Breast epithelium (tissue), 4 donors: Measurements from ENCODE around the gene TBC1D2. TPM values are rescaled to one million over a fixed set of nuclear protein-coding genes. Genes with fewer than 3 reads are reported as not detected.

Source experiments
- DNase-seq, 2 donors: peaks; one replicate each; pipeline ENCODE4 v3.0.0-alpha.2; 2019; ENCODE audit warnings: low spot score in 2 of 2
- H3K27ac ChIP-seq, 2 donors: fragments of 200-600 bp; sonication (generic) in 1 of 2; one replicate each; pipeline ENCODE4 v1.5.1; 2016 to 2019; ENCODE audit warnings: mild to moderate bottlenecking in 1 of 2
- H3K27me3 ChIP-seq, 2 donors: fragments of 200-600 bp; sonication (generic) in 1 of 2; one replicate each; pipeline versions ENCODE4 v1.5.1 to v1.6.0; 2017 to 2019; ENCODE audit warnings: control low read depth in 1 of 2, mild to moderate bottlenecking in 1 of 2
- H3K36me3 ChIP-seq: fragments of 200-600 bp; one replicate; pipeline ENCODE4 v1.5.1; 2019
- H3K4me1 ChIP-seq, 2 donors: fragments of 200-600 bp; sonication (generic); one replicate each; pipeline ENCODE4 v1.5.1; 2016 to 2019; ENCODE audit warnings: control low read depth in 1 of 2
- H3K4me3 ChIP-seq, 3 donors: fragments of 200-600 bp; sonication (generic); 1 replicate in 2 of 3; 2 replicates in 1 of 3; pipeline ENCODE4 v1.5.1; 2016 to 2019; ENCODE audit warnings: mild to moderate bottlenecking in 3 of 3, moderate library complexity in 2 of 3
- H3K9me3 ChIP-seq, 2 donors: fragments of 200-600 bp; sonication (generic) in 1 of 2; one replicate each; pipeline ENCODE4 v1.5.1; 2016 to 2019; ENCODE audit warnings: control low read depth in 1 of 2
- CTCF ChIP-seq, 3 donors: fragments of 450-650 bp; IDR thresholded peaks; one replicate each; pipeline ENCODE4 v1.5.1; 2016 to 2017; ENCODE audit warnings: antibody characterized with exemption in 3 of 3, mild to moderate bottlenecking in 3 of 3, moderate library complexity in 3 of 3
- POLR2A ChIP-seq: fragments of 450-650 bp; IDR thresholded peaks from one replicate; pipeline ENCODE4 v1.6.1; 2016; ENCODE audit warnings: antibody characterized with exemption, mild to moderate bottlenecking, moderate library complexity
- POLR2AphosphoS5 ChIP-seq, 3 donors: sonication (generic); formaldehyde crosslinking; IDR thresholded peaks; one replicate each; pipeline ENCODE4 v1.6.1; 2017; ENCODE audit warnings: antibody characterized with exemption in 3 of 3
- intact Hi-C: fragments of 100-400 bp; cut with DNase I; formaldehyde crosslinking; loops from one replicate; pipeline ENCODE4 v1.15.1; 2023; ENCODE audit warnings: low total_unique reads
- total RNA-seq, 3 donors: library from RNA; depleted of rRNA; stranded (reverse); fragments of >200 nt; gene quantifications; one replicate each; pipeline ENCODE4 v1.1.0, GENCODE V29; 2016

TBC1D2 gene
- total RNA-seq, 3 donors from 2014 or later: 10.8 to 17.1 (median 13.6) TPM

GRCh38 chr9:98189412-98189811, 66.0 kb downstream of the TBC1D2 start:
- intact Hi-C loops: no loop called here
- peaks cover 0 to 7% of the 10 kb centered on the region in 2 donors for H3K4me1 ChIP-seq
- TF ChIP-seq POLR2AphosphoS5 (IDR thresholded peaks at IDR 0.05): no peak
- TF ChIP-seq POLR2A: no peak
- TF ChIP-seq CTCF (IDR thresholded peaks at IDR 0.05): no peak
- H3K27ac ChIP-seq: no peak overlapping the region
- H3K36me3 ChIP-seq: no peaks in the 10 kb centered on the region
- no peak overlapping the region for H3K4me3 ChIP-seq
- DNase-seq: no peak
- no peaks in the 10 kb centered on the region for H3K9me3 ChIP-seq
- H3K27me3 ChIP-seq: no peaks in the 10 kb centered on the region

GRCh38 chr9:98187926-98188325, 67.5 kb downstream of the TBC1D2 start:
- Histone ChIP-seq H3K27me3 (no peaks in the 10 kb centered on the region), H3K36me3 (no peaks in the 10 kb centered on the region), H3K27ac (no peak overlapping the region), H3K9me3 (no peaks in the 10 kb centered on the region), H3K4me1 (peaks cover 0 to 7% of the 10 kb centered on the region in 2 donors), H3K4me3 (no peak overlapping the region)
- no peak for TF ChIP-seq POLR2A
- no peak for TF ChIP-seq POLR2AphosphoS5 (IDR thresholded peaks at IDR 0.05)
- no peak for TF ChIP-seq CTCF (IDR thresholded peaks at IDR 0.05)
- DNase-seq: no peak
- intact Hi-C loops: no loop called here

GRCh38 chr9:98186236-98186635, 69.2 kb downstream of the TBC1D2 start:
- H3K27me3 ChIP-seq: no peaks in the 10 kb centered on the region
- H3K9me3 ChIP-seq: no peaks in the 10 kb centered on the region
- intact Hi-C loops: no loop called here
- H3K4me3 ChIP-seq: no peak overlapping the region
- TF ChIP-seq CTCF (IDR thresholded peaks at IDR 0.05): no peak
- TF ChIP-seq POLR2A: no peak
- TF ChIP-seq POLR2AphosphoS5 (IDR thresholded peaks at IDR 0.05): no peak
- H3K4me1 ChIP-seq: no peaks in the 10 kb centered on the region
- H3K36me3 ChIP-seq: no peaks in the 10 kb centered on the region
- H3K27ac ChIP-seq: no peak overlapping the region
- DNase-seq: no peak

DNA sequence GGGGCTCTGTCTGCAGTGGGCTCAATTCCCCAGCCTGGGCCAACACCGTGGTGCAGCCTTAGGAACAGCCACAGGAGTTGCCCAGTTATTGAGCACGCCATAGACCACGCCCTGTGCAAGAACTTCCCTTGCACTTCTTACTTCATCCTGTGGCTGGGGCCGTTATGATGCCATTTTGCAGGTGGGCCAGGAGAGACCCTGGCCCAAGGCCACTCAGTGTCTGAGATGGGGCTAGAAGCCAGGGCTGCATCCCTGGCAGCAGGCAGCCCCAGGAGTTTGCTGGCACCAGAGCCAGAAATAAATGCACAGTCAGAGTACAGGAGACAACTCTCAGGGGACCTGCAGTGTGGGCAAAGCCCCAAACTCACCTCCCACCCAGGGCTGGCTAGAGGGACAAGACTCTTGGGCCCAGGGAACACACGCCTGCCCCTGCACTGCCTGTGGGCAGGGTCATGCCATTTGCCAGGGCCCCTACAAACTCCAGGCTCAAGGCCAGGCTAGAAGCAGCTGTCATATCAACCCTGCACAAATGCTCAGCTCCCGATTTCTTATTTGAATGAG, 69.8 kb downstream of the TBC1D2 start:
- no peak overlapping the region for H3K4me3 ChIP-seq
- H3K4me1 ChIP-seq: no peaks in the 10 kb centered on the region
- no peak for DNase-seq
- no peaks in the 10 kb centered on the region for H3K36me3 ChIP-seq
- TF ChIP-seq POLR2AphosphoS5 (IDR thresholded peaks at IDR 0.05) (no peak), CTCF (IDR thresholded peaks at IDR 0.05) (no peak), POLR2A (no peak)
- no peaks in the 10 kb centered on the region for H3K27me3 ChIP-seq
- intact Hi-C loops: no loop called here
- no peak overlapping the region for H3K27ac ChIP-seq
- no peaks in the 10 kb centered on the region for H3K9me3 ChIP-seq

- Histone ChIP-seq H3K9me3 (no peaks in the 10 kb centered on the region), H3K36me3 (no peaks in the 10 kb centered on the region), H3K4me3 (no peak overlapping the region), H3K4me1 (no peaks in the 10 kb centered on the region), H3K27me3 (no peaks in the 10 kb centered on the region), H3K27ac (no peak overlapping the region)
- TF ChIP-seq POLR2A: no peak
- no peak for TF ChIP-seq POLR2AphosphoS5 (IDR thresholded peaks at IDR 0.05)
- TF ChIP-seq CTCF (IDR thresholded peaks at IDR 0.05): no peak
- DNase-seq: no peak
- intact Hi-C loops: no loop called here
These were observed 70.4 kb downstream of the TBC1D2 start for GRCh38 chr9:98185021-98185567.
